CD14-positive monocyte (primary cell): ENCODE measurements around the gene ABCA4. TPM values are rescaled to one million over a fixed set of nuclear protein-coding genes. Genes with fewer than 3 reads are reported as not detected.

Experiments
- DNase-seq, 3 donors: peaks; one replicate each; pipeline ENCODE4 v3.0.0-alpha.2; 2011 to 2022
- H2AFZ ChIP-seq: 2 replicates; pipeline ENCODE4 v1.6.0; 2012; ENCODE audit warnings: mild to moderate bottlenecking, low read depth, low read length, inconsistent platforms; ENCODE audit not compliant: insufficient read depth, poor library complexity, severe bottlenecking
- H3K27ac ChIP-seq, 2 donors: 1 replicate in 1 of 2; 2 replicates in 1 of 2; pipeline ENCODE4 v1.5.1; 2012 to 2013; ENCODE audit warnings: low read length in 2 of 2, control low read depth in 1 of 2, inconsistent platforms in 1 of 2, low read depth in 1 of 2, mild to moderate bottlenecking in 1 of 2
- H3K27me3 ChIP-seq, 2 donors: one replicate each; pipeline versions ENCODE4 v1.6.0 to v1.6.1; 2011 to 2013; ENCODE audit warnings: low read length in 2 of 2; ENCODE audit not compliant: control insufficient read depth in 2 of 2, insufficient read depth in 2 of 2
- H3K36me3 ChIP-seq, 2 donors: replicated peaks in 1 of 2; 1 replicate in 1 of 2; 2 replicates in 1 of 2; pipeline versions ENCODE4 v1.5.1 to v1.6.1; 2012 to 2013; ENCODE audit warnings: low read length in 2 of 2, control low read depth in 1 of 2, inconsistent platforms in 1 of 2, mild to moderate bottlenecking in 1 of 2; ENCODE audit not compliant: insufficient read depth in 2 of 2, control insufficient read depth in 1 of 2
- H3K4me1 ChIP-seq, 2 donors: 1 replicate in 1 of 2; 2 replicates in 1 of 2; pipeline versions ENCODE4 v1.5.1 to v1.6.1; 2012 to 2013; ENCODE audit warnings: low read length in 2 of 2, control low read depth in 1 of 2, inconsistent platforms in 1 of 2, mild to moderate bottlenecking in 1 of 2, moderate library complexity in 1 of 2; ENCODE audit not compliant: insufficient read depth in 2 of 2, control insufficient read depth in 1 of 2
- H3K4me2 ChIP-seq: replicated peaks from 2 replicates; pipeline ENCODE3; 2012; ENCODE audit warnings: low read length, moderate library complexity, mild to moderate bottlenecking; ENCODE audit not compliant: poor library complexity, severe bottlenecking; ENCODE audit errors: extremely low read depth
- H3K4me3 ChIP-seq, 3 experiments: fragments of 200-600 bp in 1 of 3; sonication (generic) in 1 of 3; replicated peaks in 1 of 3; 1 replicate in 2 of 3; 2 replicates in 1 of 3; pipeline ENCODE4 v1.5.1; 2011 to 2013; ENCODE audit warnings: low read length in 3 of 3, mild to moderate bottlenecking in 3 of 3, control low read depth in 2 of 3, low read depth in 2 of 3, inconsistent platforms in 1 of 3, moderate library complexity in 1 of 3
- H3K79me2 ChIP-seq: 2 replicates; pipeline ENCODE4 v1.6.0; 2012; ENCODE audit warnings: mild to moderate bottlenecking, control low read depth, inconsistent platforms, low read length, moderate library complexity; ENCODE audit not compliant: insufficient read depth
- H3K9ac ChIP-seq: 2 replicates; pipeline ENCODE4 v1.6.0; 2017; ENCODE audit warnings: low read length, mild to moderate bottlenecking; ENCODE audit not compliant: insufficient read depth, poor library complexity, severe bottlenecking
- H3K9me3 ChIP-seq, 2 donors: replicated peaks in 1 of 2; 1 replicate in 1 of 2; 2 replicates in 1 of 2; pipeline versions ENCODE4 v1.5.1 to v1.6.1; 2012 to 2013; ENCODE audit warnings: low read length in 2 of 2, control low read depth in 1 of 2; ENCODE audit not compliant: control insufficient read depth in 1 of 2, insufficient read depth in 1 of 2
- H4K20me1 ChIP-seq: 2 replicates; pipeline ENCODE4 v1.6.0; 2012; ENCODE audit warnings: mild to moderate bottlenecking, low read length, control low read depth, moderate library complexity; ENCODE audit not compliant: insufficient read depth
- H3K27ac Mint-ChIP-seq, 7 donors: one replicate each; pipeline ENCODE4 v1.8.0; 2020; ENCODE audit warnings: mild to moderate bottlenecking in 7 of 7, mixed read lengths in 7 of 7, moderate library complexity in 6 of 7, inconsistent platforms in 2 of 7
- H3K27me3 Mint-ChIP-seq, 3 donors: one replicate each; pipeline ENCODE4 v1.8.0; 2021 to 2022; ENCODE audit warnings: low read depth in 3 of 3, mild to moderate bottlenecking in 3 of 3, mixed read lengths in 3 of 3, moderate library complexity in 3 of 3, inconsistent platforms in 1 of 3
- H3K36me3 Mint-ChIP-seq, 2 donors: one replicate each; pipeline ENCODE4 v1.8.0; 2020; ENCODE audit warnings: mixed read lengths in 2 of 2, inconsistent platforms in 1 of 2, mild to moderate bottlenecking in 1 of 2
- H3K4me1 Mint-ChIP-seq: one replicate; pipeline ENCODE4 v1.8.0; 2020; ENCODE audit warnings: mild to moderate bottlenecking, mixed read lengths
- H3K4me3 Mint-ChIP-seq, 2 donors: one replicate each; pipeline ENCODE4 v1.8.0; 2020; ENCODE audit warnings: mild to moderate bottlenecking in 2 of 2, mixed read lengths in 2 of 2, moderate library complexity in 1 of 2
- H3K9me3 Mint-ChIP-seq, 7 donors: one replicate each; pipeline ENCODE4 v1.8.0; 2020 to 2022; ENCODE audit warnings: mixed read lengths in 7 of 7, mild to moderate bottlenecking in 6 of 7, moderate library complexity in 6 of 7, inconsistent platforms in 2 of 7
- WGBS: methylation state at CpG from one replicate; pipeline ENCODE4 v1.1.5; 2013; ENCODE audit warnings: missing lambda C conversion rate; ENCODE audit not compliant: insufficient coverage; 5-methylcytosine and 5-hydroxymethylcytosine counted together
- intact Hi-C, 2 donors: fragments of 100-400 bp; cut with micrococcal nuclease; formaldehyde crosslinking; loops; one replicate each; pipeline versions ENCODE4 v1.15.0 to v1.15.1; 2023
- polyA plus RNA-seq, 3 donors: library from polyadenylated mRNA; depleted of rRNA in 1 of 3; unstranded in 2 of 3; stranded (reverse) in 1 of 3; fragments of 300-500 nt in 2 of 3; fragments of >200 nt in 1 of 3; fragmentation: Illumina TruSeq in 2 of 3; gene quantifications; 1 replicate in 2 of 3; 2 replicates in 1 of 3; pipeline ENCODE4 v1.2.3, GENCODE V29; 2012 to 2021
- TF ChIP-seq, protein P1 (sequence below): fragments of 200-600 bp; IDR thresholded peaks from one replicate; pipeline ENCODE4 v1.8.0; 2022; ENCODE audit warnings: antibody characterized with exemption, mild to moderate bottlenecking

The ABCA4 gene
- polyA plus RNA-seq, 3 donors, result not detected

GRCh38 chr1:94037392-94038229 lies 83.3 kb downstream of the ABCA4 start:
- Mint-ChIP-seq H3K9me3 (no peaks in the 10 kb centered on the region), H3K27me3 (peaks cover 2 to 30% (median 24%) of the 10 kb centered on the region in 3 donors), H3K4me3 (peak overlapping the region in 1 of 2 donors; percentile 7), H3K4me1 (peaks cover 10% of the 10 kb centered on the region), H3K27ac (no peak overlapping the region), H3K36me3 (no peaks in the 10 kb centered on the region)
- no peaks in the 10 kb centered on the region for H3K9me3 ChIP-seq
- no peak for DNase-seq
- no peak overlapping the region for H3K9ac ChIP-seq
- H3K4me3 ChIP-seq, result no peak overlapping the region
- intact Hi-C loops, result no loop called here
- no peak overlapping the region for H3K4me2 ChIP-seq
- TF ChIP-seq, protein P1, sequence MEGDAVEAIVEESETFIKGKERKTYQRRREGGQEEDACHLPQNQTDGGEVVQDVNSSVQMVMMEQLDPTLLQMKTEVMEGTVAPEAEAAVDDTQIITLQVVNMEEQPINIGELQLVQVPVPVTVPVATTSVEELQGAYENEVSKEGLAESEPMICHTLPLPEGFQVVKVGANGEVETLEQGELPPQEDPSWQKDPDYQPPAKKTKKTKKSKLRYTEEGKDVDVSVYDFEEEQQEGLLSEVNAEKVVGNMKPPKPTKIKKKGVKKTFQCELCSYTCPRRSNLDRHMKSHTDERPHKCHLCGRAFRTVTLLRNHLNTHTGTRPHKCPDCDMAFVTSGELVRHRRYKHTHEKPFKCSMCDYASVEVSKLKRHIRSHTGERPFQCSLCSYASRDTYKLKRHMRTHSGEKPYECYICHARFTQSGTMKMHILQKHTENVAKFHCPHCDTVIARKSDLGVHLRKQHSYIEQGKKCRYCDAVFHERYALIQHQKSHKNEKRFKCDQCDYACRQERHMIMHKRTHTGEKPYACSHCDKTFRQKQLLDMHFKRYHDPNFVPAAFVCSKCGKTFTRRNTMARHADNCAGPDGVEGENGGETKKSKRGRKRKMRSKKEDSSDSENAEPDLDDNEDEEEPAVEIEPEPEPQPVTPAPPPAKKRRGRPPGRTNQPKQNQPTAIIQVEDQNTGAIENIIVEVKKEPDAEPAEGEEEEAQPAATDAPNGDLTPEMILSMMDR, result no peak
- no peaks in the 10 kb centered on the region for H4K20me1 ChIP-seq
- no peaks in the 10 kb centered on the region for H3K79me2 ChIP-seq
- H3K36me3 ChIP-seq, result no peaks in the 10 kb centered on the region
- 38% methylated on average over 1 of the region's 9 CpGs for WGBS
- H3K27me3 ChIP-seq, result peaks cover 10 to 18% of the 10 kb centered on the region in 2 donors
- H2AFZ ChIP-seq, result no peak overlapping the region
- H3K4me1 ChIP-seq, result no peaks in the 10 kb centered on the region
- H3K27ac ChIP-seq, result no peak overlapping the region

DNA sequence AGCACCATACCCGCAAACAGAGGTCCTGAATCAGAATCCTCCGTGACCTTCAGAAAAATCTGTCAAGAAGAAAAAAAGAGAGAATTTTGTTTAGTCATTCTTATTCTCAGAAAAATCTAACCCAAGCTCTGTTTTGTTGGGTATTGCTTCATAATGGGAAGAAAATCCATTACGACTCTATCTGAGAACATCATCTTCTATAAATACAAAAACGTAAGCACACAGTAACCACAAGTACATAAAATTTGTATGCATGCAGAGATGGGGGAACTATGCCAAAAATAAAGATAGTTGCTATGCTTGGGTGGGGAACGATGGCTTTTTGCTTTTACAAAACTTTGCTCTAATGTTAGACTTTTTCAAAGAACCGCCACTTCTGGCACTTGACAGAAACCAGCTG lies 84.2 kb downstream of the ABCA4 start:
- H3K4me3 Mint-ChIP-seq, result no peak overlapping the region
- Histone ChIP-seq H2AFZ (no peak overlapping the region), H3K27me3 (peaks cover 10 to 18% of the 10 kb centered on the region in 2 donors), H4K20me1 (no peaks in the 10 kb centered on the region), H3K4me1 (no peaks in the 10 kb centered on the region), H3K4me2 (no peak overlapping the region), H3K9ac (no peak overlapping the region), H3K36me3 (no peaks in the 10 kb centered on the region), H3K4me3 (no peak overlapping the region), H3K9me3 (no peaks in the 10 kb centered on the region), H3K27ac (no peak overlapping the region), H3K79me2 (no peaks in the 10 kb centered on the region)
- H3K36me3 Mint-ChIP-seq, result no peaks in the 10 kb centered on the region
- H3K27me3 Mint-ChIP-seq, result peaks cover 2 to 29% (median 24%) of the 10 kb centered on the region in 3 donors
- H3K9me3 Mint-ChIP-seq, result no peaks in the 10 kb centered on the region
- TF ChIP-seq, protein P1, result no peak
- peaks cover 11% of the 10 kb centered on the region for H3K4me1 Mint-ChIP-seq
- no peak for DNase-seq
- WGBS, result no CpG with 5 or more reads among the region's 6 CpGs
- H3K27ac Mint-ChIP-seq, result no peak overlapping the region
- intact Hi-C loops, result no loop called here
